HEK293 (cell line): ENCODE data around the gene TMEM174.

Experiments used
- CTCF ChIA-PET: fragments of 350-600 bp; formaldehyde crosslinking; extraction: SDS; loops from one replicate; lab custom pipeline; 2021; ENCODE audit warnings: antibody characterized with exemption; lab: Yijun Ruan, JAX
- POLR2A ChIA-PET: fragments of 300-600 bp; formaldehyde crosslinking; extraction: SDS; loops from one replicate; lab custom pipeline; 2020; ENCODE audit warnings: antibody characterized with exemption, inconsistent platforms; lab: Yijun Ruan, JAX
- H3K27ac ChIP-seq: fragments of 200-500 bp; sonication (Bioruptor generic); 2 replicates; pipeline ENCODE4 v1.5.1; 2014; ENCODE audit warnings: low read depth, low read length, control low read depth, inconsistent platforms; ENCODE audit errors: extremely low read depth
- H3K36me3 ChIP-seq, 2 experiments: fragments of 200-500 bp in 1 of 2; sonication (Bioruptor generic) in 1 of 2; 1 replicate in 1 of 2; 2 replicates in 1 of 2; pipeline ENCODE4 v1.5.1; 2014 to 2017; ENCODE audit warnings: inconsistent platforms in 2 of 2, low read length in 2 of 2; ENCODE audit not compliant: control insufficient read depth in 2 of 2, insufficient read depth in 1 of 2
- H3K4me1 ChIP-seq: fragments of 200-500 bp; sonication (Bioruptor generic); 2 replicates; pipeline ENCODE4 v1.5.1; 2014; ENCODE audit warnings: mild to moderate bottlenecking, low read length, inconsistent platforms; ENCODE audit not compliant: control insufficient read depth, insufficient read depth
- H3K4me3 ChIP-seq: 2 replicates; pipeline ENCODE4 v1.5.1; 2011; ENCODE audit warnings: low read depth, mild to moderate bottlenecking, control low read depth, low read length, moderate library complexity
- H3K9me3 ChIP-seq: fragments of 200-500 bp; sonication (Bioruptor generic); 2 replicates; pipeline ENCODE4 v1.5.1; 2014; ENCODE audit warnings: low read depth, low read length, inconsistent platforms; ENCODE audit not compliant: control insufficient read depth, insufficient read depth
- BCL6B ChIP-seq: fragments of 450-650 bp; formaldehyde crosslinking; IDR thresholded peaks from 2 replicates; pipeline ENCODE4 v1.5.1; 2017; ENCODE audit warnings: missing biosample characterization, missing genetic modification characterization
- GLI2 ChIP-seq: fragments of 450-650 bp; formaldehyde crosslinking; IDR thresholded peaks from 2 replicates; pipeline ENCODE4; 2017; ENCODE audit warnings: missing biosample characterization, missing genetic modification characterization, low read depth, borderline replicate concordance
- INSM2 ChIP-seq: fragments of 450-650 bp; formaldehyde crosslinking; IDR thresholded peaks from 2 replicates; pipeline ENCODE4 v1.5.1; 2016; ENCODE audit warnings: missing biosample characterization, missing genetic modification characterization
- KLF16 ChIP-seq: fragments of 450-650 bp; formaldehyde crosslinking; IDR thresholded peaks from 2 replicates; pipeline ENCODE4 v1.5.1; 2017; ENCODE audit warnings: missing biosample characterization, missing genetic modification characterization
- KLF7 ChIP-seq: fragments of 450-650 bp; formaldehyde crosslinking; IDR thresholded peaks from 2 replicates; pipeline ENCODE4 v1.5.1; 2016; ENCODE audit warnings: missing biosample characterization, missing genetic modification characterization, borderline replicate concordance
- KLF8 ChIP-seq: fragments of 450-650 bp; formaldehyde crosslinking; IDR thresholded peaks from 2 replicates; pipeline ENCODE4 v1.5.1; 2016; ENCODE audit warnings: missing biosample characterization, missing genetic modification characterization
- MZF1 ChIP-seq: fragments of 450-650 bp; formaldehyde crosslinking; IDR thresholded peaks from 2 replicates; pipeline ENCODE4 v1.5.1; 2017; ENCODE audit warnings: missing biosample characterization, missing genetic modification characterization, borderline replicate concordance
- PRDM6 ChIP-seq: fragments of 450-650 bp; formaldehyde crosslinking; IDR thresholded peaks from 2 replicates; pipeline ENCODE4 v1.5.1; 2017; ENCODE audit warnings: missing biosample characterization, missing genetic modification characterization
- SP7 ChIP-seq: fragments of 450-650 bp; formaldehyde crosslinking; IDR thresholded peaks from 2 replicates; pipeline ENCODE4 v1.5.1; 2016; ENCODE audit warnings: missing biosample characterization, missing genetic modification characterization
- ZBTB8A ChIP-seq: fragments of 450-650 bp; formaldehyde crosslinking; IDR thresholded peaks from 2 replicates; pipeline ENCODE4 v1.5.1; 2016; ENCODE audit warnings: missing biosample characterization, missing genetic modification characterization
- ZIC2 ChIP-seq: fragments of 450-650 bp; formaldehyde crosslinking; IDR thresholded peaks from 2 replicates; pipeline ENCODE4 v1.5.1; 2016; ENCODE audit warnings: missing biosample characterization, missing genetic modification characterization
- ZNF140 ChIP-seq: fragments of 450-650 bp; formaldehyde crosslinking; IDR thresholded peaks from 2 replicates; pipeline ENCODE4 v1.5.1; 2016; ENCODE audit warnings: missing biosample characterization, missing genetic modification characterization
- ZNF2 ChIP-seq: fragments of 450-650 bp; formaldehyde crosslinking; IDR thresholded peaks from 2 replicates; pipeline ENCODE4 v1.5.1; 2016; ENCODE audit warnings: missing biosample characterization, missing genetic modification characterization
- ZNF223 ChIP-seq: fragments of 450-650 bp; formaldehyde crosslinking; IDR thresholded peaks from 2 replicates; pipeline ENCODE4 v1.5.1; 2016; ENCODE audit warnings: missing biosample characterization, missing genetic modification characterization
- ZNF24 ChIP-seq: fragments of 450-650 bp; formaldehyde crosslinking; IDR thresholded peaks from 2 replicates; pipeline ENCODE4 v1.5.1; 2016; ENCODE audit warnings: missing biosample characterization, missing genetic modification characterization
- ZNF501 ChIP-seq: fragments of 450-650 bp; formaldehyde crosslinking; IDR thresholded peaks from 2 replicates; pipeline ENCODE4 v1.5.1; 2016; ENCODE audit warnings: missing biosample characterization, missing genetic modification characterization
- ZNF558 ChIP-seq: fragments of 450-650 bp; formaldehyde crosslinking; IDR thresholded peaks from 2 replicates; pipeline ENCODE4 v1.5.1; 2016; ENCODE audit warnings: missing biosample characterization, missing genetic modification characterization
- ZNF571 ChIP-seq: fragments of 450-650 bp; formaldehyde crosslinking; IDR thresholded peaks from 2 replicates; pipeline ENCODE4 v1.5.0; 2017; ENCODE audit warnings: missing biosample characterization, missing genetic modification characterization
- ZNF621 ChIP-seq: fragments of 450-650 bp; formaldehyde crosslinking; IDR thresholded peaks from 2 replicates; pipeline ENCODE4 v1.5.1; 2017; ENCODE audit warnings: missing biosample characterization, missing genetic modification characterization
- ZNF768 ChIP-seq: fragments of 450-650 bp; formaldehyde crosslinking; IDR thresholded peaks from 2 replicates; pipeline ENCODE4 v1.5.1; 2018; ENCODE audit warnings: missing biosample characterization, mild to moderate bottlenecking, missing genetic modification characterization
- ZSCAN4 ChIP-seq: fragments of 450-650 bp; formaldehyde crosslinking; IDR thresholded peaks from 2 replicates; pipeline ENCODE4 v1.5.1; 2017; ENCODE audit warnings: missing biosample characterization, missing genetic modification characterization
- TF ChIP-seq, protein P1 (sequence below): fragments of 450-650 bp; formaldehyde crosslinking; IDR thresholded peaks from 2 replicates; pipeline ENCODE4 v1.5.1; 2016; ENCODE audit warnings: missing biosample characterization, missing genetic modification characterization
- TF ChIP-seq, protein P2 (sequence below): fragments of 450-650 bp; IDR thresholded peaks from 2 replicates; pipeline ENCODE4 v1.5.1; 2018; ENCODE audit warnings: missing biosample characterization, mild to moderate bottlenecking, missing genetic modification characterization
- TF ChIP-seq, protein P3 (sequence below): fragments of 450-650 bp; formaldehyde crosslinking; IDR thresholded peaks from 2 replicates; pipeline ENCODE4 v1.5.1; 2016; ENCODE audit warnings: missing biosample characterization, missing genetic modification characterization

Gene TMEM174

DNA sequence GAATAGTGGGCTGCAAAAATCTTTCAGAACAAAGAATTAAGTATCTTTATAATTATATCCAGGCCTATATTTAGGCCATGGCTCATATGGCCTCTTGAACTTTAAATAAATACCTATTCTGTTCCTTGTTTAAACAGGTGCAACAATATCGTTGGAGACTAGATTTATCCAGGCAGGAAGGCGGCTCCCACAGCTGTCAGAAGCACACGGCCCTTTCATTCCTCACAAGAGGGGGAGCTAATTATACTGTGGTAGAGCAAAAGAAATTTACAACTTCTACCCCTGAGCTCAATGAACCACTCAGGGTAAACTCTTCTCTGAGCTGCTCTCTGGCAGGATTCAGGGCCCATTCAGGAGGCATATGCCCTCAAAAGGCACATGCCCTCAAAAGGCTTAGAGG is 31.3 kb downstream of the TMEM174 start:
- no peaks in the 10 kb centered on the region for H3K4me1 ChIP-seq

GRCh38 chr5:73204733-73205132 is 31.7 kb downstream of the TMEM174 start:
- POLR2A ChIA-PET, result no interaction called here
- CTCF ChIA-PET, result interaction anchor here (0.6 to 1.7 kb wide), 2 partner anchors 11 to 14 kb away, joined by 3 to 14 read pairs; no protein-coding TSS in a partner anchor
- H3K9me3 ChIP-seq, result no peaks in the 10 kb centered on the region
- no peaks in the 10 kb centered on the region for H3K36me3 ChIP-seq
- H3K27ac ChIP-seq, result no peak overlapping the region
- no peak overlapping the region for H3K4me3 ChIP-seq
- no peaks in the 10 kb centered on the region for H3K4me1 ChIP-seq
- TF ChIP-seq MZF1 (tag by site-specific recombination) (no peak), KLF7 (no peak), ZNF621 (peak; percentile 77; the same call in 1 of the 2 replicates), ZNF768 (tag by site-specific recombination) (no peak), ZNF140 (tag by site-specific recombination) (no peak), KLF16 (no peak), ZNF558 (tag by site-specific recombination) (no peak), ZNF223 (tag by site-specific recombination) (no peak), ZNF2 (tag by site-specific recombination) (no peak), ZNF24 (tag by site-specific recombination) (no peak), PRDM6 (tag by site-specific recombination) (no peak), ZNF501 (tag by site-specific recombination) (no peak), ZSCAN4 (peak; percentile 44; the same call in 1 of the 2 replicates), KLF8 (no peak), ZNF571 (tag by site-specific recombination) (no peak), BCL6B (tag by site-specific recombination) (peak; percentile 48; the same call in 1 of the 2 replicates), INSM2 (no peak), ZIC2 (tag by site-specific recombination) (no peak)
- TF ChIP-seq, protein P1, sequence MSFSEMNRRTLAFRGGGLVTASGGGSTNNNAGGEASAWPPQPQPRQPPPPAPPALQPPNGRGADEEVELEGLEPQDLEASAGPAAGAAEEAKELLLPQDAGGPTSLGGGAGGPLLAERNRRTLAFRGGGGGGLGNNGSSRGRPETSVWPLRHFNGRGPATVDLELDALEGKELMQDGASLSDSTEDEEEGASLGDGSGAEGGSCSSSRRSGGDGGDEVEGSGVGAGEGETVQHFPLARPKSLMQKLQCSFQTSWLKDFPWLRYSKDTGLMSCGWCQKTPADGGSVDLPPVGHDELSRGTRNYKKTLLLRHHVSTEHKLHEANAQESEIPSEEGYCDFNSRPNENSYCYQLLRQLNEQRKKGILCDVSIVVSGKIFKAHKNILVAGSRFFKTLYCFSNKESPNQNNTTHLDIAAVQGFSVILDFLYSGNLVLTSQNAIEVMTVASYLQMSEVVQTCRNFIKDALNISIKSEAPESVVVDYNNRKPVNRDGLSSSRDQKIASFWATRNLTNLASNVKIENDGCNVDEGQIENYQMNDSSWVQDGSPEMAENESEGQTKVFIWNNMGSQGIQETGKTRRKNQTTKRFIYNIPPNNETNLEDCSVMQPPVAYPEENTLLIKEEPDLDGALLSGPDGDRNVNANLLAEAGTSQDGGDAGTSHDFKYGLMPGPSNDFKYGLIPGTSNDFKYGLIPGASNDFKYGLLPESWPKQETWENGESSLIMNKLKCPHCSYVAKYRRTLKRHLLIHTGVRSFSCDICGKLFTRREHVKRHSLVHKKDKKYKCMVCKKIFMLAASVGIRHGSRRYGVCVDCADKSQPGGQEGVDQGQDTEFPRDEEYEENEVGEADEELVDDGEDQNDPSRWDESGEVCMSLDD (tag by site-specific recombination), result no peak
- TF ChIP-seq, protein P2, sequence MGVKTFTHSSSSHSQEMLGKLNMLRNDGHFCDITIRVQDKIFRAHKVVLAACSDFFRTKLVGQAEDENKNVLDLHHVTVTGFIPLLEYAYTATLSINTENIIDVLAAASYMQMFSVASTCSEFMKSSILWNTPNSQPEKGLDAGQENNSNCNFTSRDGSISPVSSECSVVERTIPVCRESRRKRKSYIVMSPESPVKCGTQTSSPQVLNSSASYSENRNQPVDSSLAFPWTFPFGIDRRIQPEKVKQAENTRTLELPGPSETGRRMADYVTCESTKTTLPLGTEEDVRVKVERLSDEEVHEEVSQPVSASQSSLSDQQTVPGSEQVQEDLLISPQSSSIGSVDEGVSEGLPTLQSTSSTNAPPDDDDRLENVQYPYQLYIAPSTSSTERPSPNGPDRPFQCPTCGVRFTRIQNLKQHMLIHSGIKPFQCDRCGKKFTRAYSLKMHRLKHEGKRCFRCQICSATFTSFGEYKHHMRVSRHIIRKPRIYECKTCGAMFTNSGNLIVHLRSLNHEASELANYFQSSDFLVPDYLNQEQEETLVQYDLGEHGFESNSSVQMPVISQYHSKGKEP (tag by site-specific recombination), result no peak
- TF ChIP-seq, protein P3, sequence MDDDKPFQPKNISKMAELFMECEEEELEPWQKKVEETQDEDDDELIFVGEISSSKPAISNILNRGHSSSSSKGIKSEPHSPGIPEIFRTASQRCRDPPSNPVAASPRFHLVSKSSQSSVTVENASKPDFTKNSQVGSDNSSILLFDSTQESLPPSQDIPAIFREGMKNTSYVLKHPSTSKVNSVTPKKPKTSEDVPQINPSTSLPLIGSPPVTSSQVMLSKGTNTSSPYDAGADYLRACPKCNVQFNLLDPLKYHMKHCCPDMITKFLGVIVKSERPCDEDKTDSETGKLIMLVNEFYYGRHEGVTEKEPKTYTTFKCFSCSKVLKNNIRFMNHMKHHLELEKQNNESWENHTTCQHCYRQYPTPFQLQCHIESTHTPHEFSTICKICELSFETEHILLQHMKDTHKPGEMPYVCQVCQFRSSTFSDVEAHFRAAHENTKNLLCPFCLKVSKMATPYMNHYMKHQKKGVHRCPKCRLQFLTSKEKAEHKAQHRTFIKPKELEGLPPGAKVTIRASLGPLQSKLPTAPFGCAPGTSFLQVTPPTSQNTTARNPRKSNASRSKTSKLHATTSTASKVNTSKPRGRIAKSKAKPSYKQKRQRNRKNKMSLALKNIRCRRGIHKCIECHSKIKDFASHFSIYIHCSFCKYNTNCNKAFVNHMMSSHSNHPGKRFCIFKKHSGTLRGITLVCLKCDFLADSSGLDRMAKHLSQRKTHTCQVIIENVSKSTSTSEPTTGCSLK, result 0 out of 2 replicates have a peak, but pooled peaks have one; percentile 53

More for the DNA sequence above, 31.3 kb downstream of the TMEM174 start:
- Histone ChIP-seq H3K4me3 (no peak overlapping the region), H3K9me3 (no peaks in the 10 kb centered on the region), H3K36me3 (no peaks in the 10 kb centered on the region), H3K27ac (no peak overlapping the region)
- TF ChIP-seq SP7 (tag by site-specific recombination) (peak; percentile 89), ZBTB8A (peak; percentile 68), GLI2 (tag by site-specific recombination) (no peak)
- ChIA-PET POLR2A (no interaction called here), CTCF (interaction anchor here (0.6 to 1.7 kb wide), 5 partner anchors 11 to 247 kb away, joined by 3 to 14 read pairs (median 3); no protein-coding TSS in a partner anchor)
